ENCODE measurements around the gene GRIK2. TPM values are rescaled to one million over a fixed set of nuclear protein-coding genes. Genes with fewer than 3 reads are reported as not detected.

Gene GRIK2
- 1.0 and 1.1 TPM in 2 replicates for total RNA-seq

DNA sequence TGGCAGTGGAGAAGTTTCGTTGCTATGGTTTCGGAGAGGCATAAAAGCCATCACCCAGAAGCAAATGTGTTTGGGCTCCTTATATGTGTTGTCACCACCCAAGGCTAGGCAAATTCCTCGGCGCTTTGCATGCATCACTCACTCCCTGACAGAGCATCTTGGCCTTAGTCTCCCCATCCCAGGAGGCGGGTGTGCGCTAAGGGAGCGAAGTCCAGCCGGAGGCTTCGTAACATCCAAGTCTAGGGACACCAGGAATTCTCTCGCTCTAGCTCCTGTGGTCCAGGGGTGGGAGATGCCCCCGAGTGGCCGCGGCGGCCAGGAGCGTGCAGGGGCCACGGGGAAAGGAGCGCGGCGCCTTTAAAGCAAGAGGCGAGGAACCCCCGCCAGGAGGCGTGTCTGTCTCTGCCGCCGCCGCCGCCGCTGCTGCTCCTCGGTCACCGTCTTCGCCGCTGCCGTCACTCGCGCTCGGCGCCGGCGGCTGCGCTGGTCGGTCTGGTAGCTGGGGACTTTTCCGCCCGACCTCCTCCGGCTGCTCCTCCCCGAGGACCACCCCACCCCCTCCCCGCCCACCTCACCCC is at the start of gene GRIK2:
Gene GRIK2, plus strand, starts transcription at position 458 of the 578 bp plus-strand sequence.

